GM12878 (cell line): ENCODE results near the gene PI4KA.
"Not testable (repeated sequence)": the region's sequence is repeated elsewhere in the genome, so short reads cannot be mapped to it uniquely, and the experiment has no call there.

Source experiments
- BHLHE40 ChIP-seq, 2 experiments: fragments of 450-650 bp in 1 of 2; IDR thresholded peaks; 2 replicates each; pipeline ENCODE4 v1.6.1; 2011 to 2017; ENCODE audit warnings: low read depth in 2 of 2, borderline replicate concordance in 1 of 2, improper control_type of control experiment in 1 of 2, low read length in 1 of 2, mild to moderate bottlenecking in 1 of 2
- CHD2 ChIP-seq: IDR thresholded peaks from 2 replicates; pipeline ENCODE4 v1.6.1; 2011; ENCODE audit warnings: low read depth, low read length, improper control_type of control experiment, borderline replicate concordance

DNA sequence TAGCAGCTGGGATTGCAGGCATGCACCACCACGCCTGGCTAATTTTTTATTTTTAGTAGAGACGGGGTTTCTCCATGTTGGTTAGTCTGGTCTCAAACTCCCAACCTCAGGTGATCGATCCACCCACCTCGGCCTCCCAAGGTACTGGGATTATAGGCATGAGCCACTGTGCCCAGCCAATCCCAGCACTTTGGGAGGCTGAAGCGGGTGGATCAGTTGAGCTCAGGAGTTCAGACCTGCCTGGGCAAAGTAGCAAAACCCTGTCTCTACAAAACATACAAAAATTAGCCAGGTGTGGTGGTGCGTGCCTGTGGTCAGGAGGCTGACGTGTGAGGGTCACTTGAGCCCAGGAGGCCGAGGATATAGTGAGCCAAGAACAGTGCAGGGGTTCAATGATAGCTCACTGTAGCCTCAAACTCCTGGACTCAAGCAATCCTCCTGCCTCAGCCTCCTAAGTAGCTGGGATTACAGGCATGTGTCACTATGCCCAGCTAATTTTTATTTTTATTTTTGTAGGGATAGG lies 36.8 kb downstream of the PI4KA start:
- TF ChIP-seq BHLHE40 (IDR thresholded peaks at IDR 0.05; ENCODE audit: borderline replicate concordance in 1 of 2, low read depth in 2 of 2, low read length in 1 of 2); CHD2: not testable (repeated sequence)
